Fibroblast of the conjunctiva (primary cell): ENCODE measurements around the gene RCC1.
A peak's percentile ranks its signal among the peaks of the same experiment; 100 is the strongest.
"Not testable (repeated sequence)": the region's sequence is repeated elsewhere in the genome, so short reads cannot be mapped to it uniquely, and the experiment has no call there.

Source experiments
- DNase-seq: peaks from one replicate; pipeline ENCODE4 v3.0.0-alpha.2; 2010; ENCODE audit warnings: low read depth

RCC1 gene

GRCh38 chr1:28545246-28545628 is 39.4 kb downstream of the RCC1 start:
- DNase-seq, result no peak

- no peak for DNase-seq
These were observed 42.5 kb downstream of the RCC1 start for GRCh38 chr1:28548318-28548717.

- no peak for DNase-seq
These were observed 45.5 kb downstream of the RCC1 start for GRCh38 chr1:28551381-28551780.

GRCh38 chr1:28552758-28553663 is 47.2 kb downstream of the RCC1 start, which contains the start of gene TRNAU1AP:
Gene TRNAU1AP (plus strand): TSS chr1:28553085. CDS start chr1:28553111, 26 bp downstream.
- DNase-seq, result peak; percentile 93

GRCh38 chr1:28560886-28561285 is 55.0 kb downstream of the RCC1 start:
- no peak for DNase-seq

- no peak for DNase-seq
These were observed 58.5 kb downstream of the RCC1 start for GRCh38 chr1:28564310-28564709.

- DNase-seq, result no peak
These were observed 59.2 kb downstream of the RCC1 start for GRCh38 chr1:28565040-28565439.

- no peak for DNase-seq
These were observed 59.9 kb downstream of the RCC1 start for GRCh38 chr1:28565726-28566125.

GRCh38 chr1:28566931-28567330 is 61.1 kb downstream of the RCC1 start:
- DNase-seq, result no peak

- DNase-seq, result no peak
These were observed 66.1 kb downstream of the RCC1 start for GRCh38 chr1:28571911-28572310.

- peak; percentile 59 for DNase-seq
These were observed 67.0 kb downstream of the RCC1 start for GRCh38 chr1:28572891-28573290.

- no peak for DNase-seq
These were observed 67.7 kb downstream of the RCC1 start for GRCh38 chr1:28573564-28573963.

- no peak for DNase-seq
These were observed 71.3 kb downstream of the RCC1 start for GRCh38 chr1:28577052-28577678.

GRCh38 chr1:28577738-28578536 is 72.1 kb downstream of the RCC1 start:
- DNase-seq, result no peak

- DNase-seq, result no peak
These were observed 72.9 kb downstream of the RCC1 start for GRCh38 chr1:28578696-28579218.

GRCh38 chr1:28579401-28579800 is 73.6 kb downstream of the RCC1 start:
- DNase-seq, result no peak

GRCh38 chr1:28580722-28581530 is 75.1 kb downstream of the RCC1 start:
- no peak for DNase-seq

- peak; percentile 92 for DNase-seq
These were observed 75.8 kb downstream of the RCC1 start for GRCh38 chr1:28581531-28582247.

GRCh38 chr1:28582248-28582615 is 76.4 kb downstream of the RCC1 start:
- DNase-seq, result no peak

GRCh38 chr1:28586585-28587391 is 80.9 kb downstream of the RCC1 start:
- DNase-seq, result not testable (repeated sequence)
